Right atrium auricular region (tissue), 2 donors: ENCODE measurements around the gene CSTPP1. TPM values are rescaled to one million over a fixed set of nuclear protein-coding genes. Genes with fewer than 3 reads are reported as not detected.

Source experiments
- DNase-seq: peaks from one replicate; pipeline ENCODE4 v3.0.0-alpha.2; 2019; ENCODE audit warnings: low spot score
- H3K27ac ChIP-seq, 2 donors: fragments of 200-600 bp; sonication (generic); 1 replicate in 1 of 2; 2 replicates in 1 of 2; pipeline ENCODE4 v1.5.1; 2016 to 2019
- H3K27me3 ChIP-seq, 2 donors: fragments of 200-600 bp; sonication (generic); one replicate each; pipeline versions ENCODE4 v1.5.1 to v1.6.0; 2017 to 2019
- H3K36me3 ChIP-seq: fragments of 200-600 bp; sonication (generic); one replicate; pipeline ENCODE4 v1.5.1; 2016
- H3K4me1 ChIP-seq, 2 donors: fragments of 200-600 bp; sonication (generic); one replicate each; pipeline versions ENCODE4 v1.5.1 to v1.6.0; 2017 to 2019
- H3K4me3 ChIP-seq, 2 donors: fragments of 200-600 bp; sonication (generic); 1 replicate in 1 of 2; 2 replicates in 1 of 2; pipeline ENCODE4 v1.5.1; 2017 to 2019; ENCODE audit warnings: mild to moderate bottlenecking in 1 of 2, moderate library complexity in 1 of 2
- H3K9me3 ChIP-seq, 2 donors: fragments of 200-600 bp; sonication (generic); one replicate each; pipeline ENCODE4 v1.5.1; 2019
- CTCF ChIP-seq, 2 donors: fragments of 200-600 bp; sonication (generic); IDR thresholded peaks; one replicate each; pipeline ENCODE4 v1.5.1; 2019; ENCODE audit warnings: antibody characterized with exemption in 2 of 2
- total RNA-seq, 2 donors: library from RNA; depleted of rRNA; stranded (reverse); fragments of >200 nt; gene quantifications; one replicate each; pipeline ENCODE4 v1.1.0, GENCODE V29; 2016

CSTPP1 gene
- total RNA-seq, 2 donors from 2014 or later = 8.1 to 14.0 TPM

DNA sequence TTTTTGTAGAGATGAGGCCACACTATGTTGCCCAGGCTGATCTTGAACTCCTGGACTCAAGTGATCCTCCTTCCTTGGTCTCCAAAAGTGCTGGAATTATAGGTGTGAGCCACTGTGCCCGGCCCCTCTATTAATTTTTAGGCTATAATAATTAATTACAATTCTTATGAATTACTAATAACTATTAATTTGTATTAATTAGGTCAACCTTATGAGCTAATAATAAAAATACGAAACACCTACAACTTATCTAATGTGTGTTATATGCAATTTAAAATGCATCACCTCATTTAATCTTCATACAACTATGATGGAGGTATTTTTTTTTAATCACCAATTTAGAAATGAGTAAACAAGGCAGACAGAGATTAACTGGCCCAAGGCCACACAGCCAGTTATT is 44.5 kb upstream of the CSTPP1 start:
- Histone ChIP-seq H3K27me3 (no peaks in the 10 kb centered on the region), H3K36me3 (peaks cover 22% of the 10 kb centered on the region), H3K4me3 (no peak overlapping the region), H3K9me3 (no peaks in the 10 kb centered on the region), H3K27ac (no peak overlapping the region), H3K4me1 (peaks cover 0 to 15% of the 10 kb centered on the region in 2 donors)
- DNase-seq = no peak
- no peak for TF ChIP-seq CTCF (IDR thresholded peaks at IDR 0.05)

DNA sequence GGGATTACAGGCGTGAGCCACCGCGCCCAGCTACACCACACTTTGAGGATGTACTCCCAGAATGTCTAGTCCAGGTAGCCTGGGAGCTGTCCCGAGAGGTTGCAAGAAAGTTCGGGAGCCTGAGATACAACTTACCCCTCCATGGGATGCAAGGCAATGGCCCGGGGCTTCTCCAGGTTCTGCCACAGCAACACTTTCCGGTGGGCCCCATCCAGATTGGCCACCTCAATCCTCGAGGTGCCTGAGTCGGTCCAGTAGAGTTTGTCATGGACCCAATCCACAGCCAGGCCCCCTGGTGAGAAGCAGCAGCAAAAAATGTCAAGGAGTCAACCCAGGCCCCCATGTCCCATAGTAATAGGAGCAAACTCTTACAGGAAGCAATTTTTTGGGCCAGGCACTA is 43.7 kb upstream of the CSTPP1 start:
- no peak overlapping the region for H3K27ac ChIP-seq
- peaks cover 0 to 15% of the 10 kb centered on the region in 2 donors for H3K4me1 ChIP-seq
- no peak for TF ChIP-seq CTCF (IDR thresholded peaks at IDR 0.05)
- DNase-seq = no peak
- H3K36me3 ChIP-seq = peaks cover 21% of the 10 kb centered on the region
- H3K27me3 ChIP-seq = no peaks in the 10 kb centered on the region
- H3K9me3 ChIP-seq = no peaks in the 10 kb centered on the region
- H3K4me3 ChIP-seq = no peak overlapping the region

- no peak for DNase-seq
- peaks cover 23% of the 10 kb centered on the region for H3K36me3 ChIP-seq
- no peak for TF ChIP-seq CTCF (IDR thresholded peaks at IDR 0.05)
These were observed 42.1 kb upstream of the CSTPP1 start for GRCh38 chr11:46894506-46894905.

DNA sequence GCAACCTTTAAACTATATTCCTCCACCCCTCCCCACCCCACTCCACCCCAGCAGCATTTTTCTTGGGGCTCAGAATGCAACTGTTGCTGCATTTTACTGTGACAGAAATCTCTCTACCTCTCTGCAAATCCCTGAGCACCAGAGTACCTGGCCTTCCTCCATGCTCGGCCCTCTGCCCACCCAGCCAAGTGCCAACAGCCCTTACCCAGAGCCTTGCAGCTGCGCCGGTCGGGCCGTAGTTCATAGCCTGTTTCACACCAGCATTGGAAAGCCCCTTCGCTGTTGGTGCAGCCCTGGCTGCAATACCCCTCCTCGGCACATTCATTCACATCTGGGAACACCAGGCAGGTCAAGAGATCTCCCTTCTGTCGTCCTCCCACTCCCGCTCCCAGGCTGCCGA is 41.6 kb upstream of the CSTPP1 start:
- DNase-seq = no peak
- peaks cover 0 to 15% of the 10 kb centered on the region in 2 donors for H3K4me1 ChIP-seq
- H3K36me3 ChIP-seq = peaks cover 25% of the 10 kb centered on the region
- TF ChIP-seq CTCF (IDR thresholded peaks at IDR 0.05) = no peak
- no peak overlapping the region for H3K4me3 ChIP-seq
- no peak overlapping the region for H3K27ac ChIP-seq
- no peaks in the 10 kb centered on the region for H3K27me3 ChIP-seq
- no peaks in the 10 kb centered on the region for H3K9me3 ChIP-seq

More at GRCh38 chr11:46894506-46894905, 42.1 kb upstream of the CSTPP1 start:
- peaks cover 0 to 15% of the 10 kb centered on the region in 2 donors for H3K4me1 ChIP-seq
- H3K4me3 ChIP-seq = no peak overlapping the region
- H3K9me3 ChIP-seq = no peaks in the 10 kb centered on the region
- H3K27me3 ChIP-seq = no peaks in the 10 kb centered on the region
- H3K27ac ChIP-seq = no peak overlapping the region

DNA sequence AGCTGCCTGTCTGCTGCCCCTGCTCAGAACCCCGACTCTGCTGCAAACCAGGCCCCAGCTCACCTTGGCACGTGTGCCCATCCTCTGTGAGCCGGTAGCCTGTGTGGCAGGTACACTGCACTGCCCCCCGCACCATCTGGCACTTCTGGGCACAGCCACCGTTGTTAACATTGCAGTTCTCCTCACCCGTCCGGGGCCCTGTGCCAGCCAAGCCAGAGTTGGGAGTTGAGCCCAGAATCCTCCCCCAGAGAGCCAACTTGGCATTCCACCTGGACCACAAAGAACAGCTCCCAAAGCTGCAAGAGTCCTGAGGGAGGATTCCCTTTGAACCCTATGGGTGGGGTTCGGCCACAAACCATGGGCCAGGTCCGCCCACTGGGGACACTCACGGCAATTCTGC is 40.7 kb upstream of the CSTPP1 start:
- no peaks in the 10 kb centered on the region for H3K9me3 ChIP-seq
- TF ChIP-seq CTCF (IDR thresholded peaks at IDR 0.05) = no peak
- H3K27me3 ChIP-seq = no peaks in the 10 kb centered on the region
- peaks cover 0 to 15% of the 10 kb centered on the region in 2 donors for H3K4me1 ChIP-seq
- peaks cover 27% of the 10 kb centered on the region for H3K36me3 ChIP-seq
- no peak overlapping the region for H3K4me3 ChIP-seq
- peak overlapping the region in 1 of 2 donors; percentile 40 for H3K27ac ChIP-seq
- DNase-seq = no peak

GRCh38 chr11:46896719-46897406 is 39.7 kb upstream of the CSTPP1 start:
- Histone ChIP-seq H3K27me3 (no peaks in the 10 kb centered on the region), H3K27ac (peak overlapping the region in 1 of 2 donors; percentile 12), H3K36me3 (peaks cover 27% of the 10 kb centered on the region), H3K4me1 (peaks cover 0 to 15% of the 10 kb centered on the region in 2 donors), H3K9me3 (no peaks in the 10 kb centered on the region), H3K4me3 (no peak overlapping the region)
- DNase-seq = no peak
- TF ChIP-seq CTCF (IDR thresholded peaks at IDR 0.05) = no peak
